Measurements from ENCODE around the gene PRDM11.

PRDM11 gene

GRCh38 chr11:45154276-45154675 is 7.8 kb downstream of the PRDM11 start:
- no peak overlapping the region for H3K9ac ChIP-seq (ENCODE audit: low read depth, low read length)
- no peaks in the 10 kb centered on the region for H3K4me1 ChIP-seq (ENCODE audit: insufficient read depth, low read length)
- no peaks in the 10 kb centered on the region for H3K27me3 ChIP-seq (ENCODE audit: insufficient read depth, low read length, poor library complexity)
- H3K9me3 ChIP-seq (ENCODE audit: insufficient read depth, low read length, severe bottlenecking): no peaks in the 10 kb centered on the region
- TF ChIP-seq CTCF (IDR thresholded peaks at IDR 0.05; ENCODE audit: borderline replicate concordance, extremely low read depth, low read length, poor library complexity, severe bottlenecking): no peak
- no peak for TF ChIP-seq EZH2 (IDR thresholded peaks at IDR 0.05; ENCODE audit: borderline replicate concordance, low read depth, low read length, severe bottlenecking)
- DNase-seq (no peak), ATAC-seq (ENCODE audit: insufficient read depth, low read depth) (no peak)
- no peaks in the 10 kb centered on the region for H3K36me3 ChIP-seq (ENCODE audit: insufficient read depth, low read length)
- no peak overlapping the region for H3K4me2 ChIP-seq (ENCODE audit: insufficient read depth, low read length)
- no peak overlapping the region for H3K4me3 ChIP-seq (ENCODE audit: low read depth in 1 of 2, low read length in 2 of 2)
- H4K20me1 ChIP-seq (ENCODE audit: insufficient read depth, low read length): peaks cover 38% of the 10 kb centered on the region; the same call in 1 of the 2 replicates
- no peak overlapping the region for H3K27ac ChIP-seq (ENCODE audit: low read length)
- no peaks in the 10 kb centered on the region for H3K79me2 ChIP-seq (ENCODE audit: insufficient read depth, low read length)
- H2AFZ ChIP-seq (ENCODE audit: low read depth, low read length): no peak overlapping the region

GRCh38 chr11:45155058-45155551 is 8.7 kb downstream of the PRDM11 start:
- Histone ChIP-seq H3K4me1 (ENCODE audit: insufficient read depth, low read length) (no peaks in the 10 kb centered on the region), H3K9ac (ENCODE audit: low read depth, low read length) (no peak overlapping the region), H3K79me2 (ENCODE audit: insufficient read depth, low read length) (no peaks in the 10 kb centered on the region), H3K4me3 (ENCODE audit: low read depth in 1 of 2, low read length in 2 of 2) (no peak overlapping the region), H3K9me3 (ENCODE audit: insufficient read depth, low read length, severe bottlenecking) (no peaks in the 10 kb centered on the region), H2AFZ (ENCODE audit: low read depth, low read length) (no peak overlapping the region), H3K36me3 (ENCODE audit: insufficient read depth, low read length) (no peaks in the 10 kb centered on the region), H3K4me2 (ENCODE audit: insufficient read depth, low read length) (no peak overlapping the region), H3K27me3 (ENCODE audit: insufficient read depth, low read length, poor library complexity) (no peaks in the 10 kb centered on the region), H4K20me1 (ENCODE audit: insufficient read depth, low read length) (peaks cover 44% of the 10 kb centered on the region; the same call in 1 of the 2 replicates), H3K27ac (ENCODE audit: low read length) (no peak overlapping the region)
- no peak for ATAC-seq (ENCODE audit: insufficient read depth, low read depth)
- no peak for DNase-seq
- no peak for TF ChIP-seq CTCF (IDR thresholded peaks at IDR 0.05; ENCODE audit: borderline replicate concordance, extremely low read depth, low read length, poor library complexity, severe bottlenecking)
- TF ChIP-seq EZH2 (IDR thresholded peaks at IDR 0.05; ENCODE audit: borderline replicate concordance, low read depth, low read length, severe bottlenecking): no peak

- Histone ChIP-seq H2AFZ (ENCODE audit: low read depth, low read length) (no peak overlapping the region), H3K4me1 (ENCODE audit: insufficient read depth, low read length) (no peaks in the 10 kb centered on the region), H3K27me3 (ENCODE audit: insufficient read depth, low read length, poor library complexity) (no peaks in the 10 kb centered on the region), H3K4me2 (ENCODE audit: insufficient read depth, low read length) (no peak overlapping the region), H3K27ac (ENCODE audit: low read length) (no peak overlapping the region), H3K36me3 (ENCODE audit: insufficient read depth, low read length) (no peaks in the 10 kb centered on the region), H3K4me3 (ENCODE audit: low read depth in 1 of 2, low read length in 2 of 2) (no peak overlapping the region), H3K9ac (ENCODE audit: low read depth, low read length) (no peak overlapping the region), H3K79me2 (ENCODE audit: insufficient read depth, low read length) (no peaks in the 10 kb centered on the region), H4K20me1 (ENCODE audit: insufficient read depth, low read length) (peaks cover 44% of the 10 kb centered on the region; the same call in 1 of the 2 replicates), H3K9me3 (ENCODE audit: insufficient read depth, low read length, severe bottlenecking) (no peaks in the 10 kb centered on the region)
- no peak for TF ChIP-seq CTCF (IDR thresholded peaks at IDR 0.05; ENCODE audit: borderline replicate concordance, extremely low read depth, low read length, poor library complexity, severe bottlenecking)
- no peak for TF ChIP-seq EZH2 (IDR thresholded peaks at IDR 0.05; ENCODE audit: borderline replicate concordance, low read depth, low read length, severe bottlenecking)
- no peak for ATAC-seq (ENCODE audit: insufficient read depth, low read depth)
- DNase-seq: no peak
Measured at GRCh38 chr11:45155627-45156180, 9.3 kb downstream of the PRDM11 start.

All from DND-41 (cell line).